Suprapubic skin (tissue), 4 donors: Measurements from ENCODE around the gene AFAP1L2. TPM values are rescaled to one million over a fixed set of nuclear protein-coding genes. Genes with fewer than 3 reads are reported as not detected.
A peak's percentile ranks its signal among the peaks of the same experiment; 100 is the strongest.

Source experiments
- DNase-seq, 2 donors: peaks; one replicate each; pipeline ENCODE4 v3.0.0-alpha.2; 2019; ENCODE audit warnings: low spot score in 2 of 2
- H3K27ac ChIP-seq: fragments of 200-600 bp; sonication (generic); one replicate; pipeline ENCODE4 v1.5.1; 2019
- H3K27me3 ChIP-seq: fragments of 200-600 bp; sonication (generic); one replicate; pipeline ENCODE4 v1.5.1; 2019
- H3K36me3 ChIP-seq: fragments of 200-600 bp; sonication (generic); one replicate; pipeline ENCODE4 v1.5.1; 2019
- H3K4me1 ChIP-seq: fragments of 200-600 bp; sonication (generic); one replicate; pipeline ENCODE4 v1.5.1; 2019
- H3K4me3 ChIP-seq: fragments of 200-600 bp; sonication (generic); one replicate; pipeline ENCODE4 v1.5.1; 2019; ENCODE audit warnings: mild to moderate bottlenecking
- H3K9me3 ChIP-seq: fragments of 200-600 bp; sonication (generic); one replicate; pipeline ENCODE4 v1.5.1; 2019
- CTCF ChIP-seq, 2 donors: fragments of 200-600 bp in 1 of 2; fragments of 450-650 bp in 1 of 2; sonication (generic) in 1 of 2; IDR thresholded peaks; one replicate each; pipeline ENCODE4 v1.5.1; 2016 to 2019; ENCODE audit warnings: antibody characterized with exemption in 2 of 2, mild to moderate bottlenecking in 1 of 2, moderate library complexity in 1 of 2
- EP300 ChIP-seq: sonication (generic); formaldehyde crosslinking; IDR thresholded peaks from one replicate; pipeline ENCODE4 v1.6.1; 2017; ENCODE audit warnings: antibody characterized with exemption
- POLR2A ChIP-seq, 2 donors: fragments of 450-650 bp; IDR thresholded peaks; one replicate each; pipeline ENCODE4 v1.6.1; 2017; ENCODE audit warnings: antibody characterized with exemption in 2 of 2, mild to moderate bottlenecking in 2 of 2, moderate library complexity in 2 of 2
- POLR2AphosphoS5 ChIP-seq, 3 donors: sonication (generic); formaldehyde crosslinking; IDR thresholded peaks; one replicate each; pipeline ENCODE4 v1.6.1; 2017; ENCODE audit warnings: antibody characterized with exemption in 3 of 3
- WGBS: methylation state at CpG from one replicate; pipeline ENCODE4 v1.1.5; 2018; 5-methylcytosine and 5-hydroxymethylcytosine counted together
- total RNA-seq, 4 donors: library from RNA; depleted of rRNA; stranded (reverse); fragments of >200 nt; gene quantifications; one replicate each; pipeline ENCODE4 v1.1.0, GENCODE V29; 2016

AFAP1L2 gene
- total RNA-seq, 4 donors from 2014 or later = 10.8 to 32.0 (median 15.7) TPM

DNA sequence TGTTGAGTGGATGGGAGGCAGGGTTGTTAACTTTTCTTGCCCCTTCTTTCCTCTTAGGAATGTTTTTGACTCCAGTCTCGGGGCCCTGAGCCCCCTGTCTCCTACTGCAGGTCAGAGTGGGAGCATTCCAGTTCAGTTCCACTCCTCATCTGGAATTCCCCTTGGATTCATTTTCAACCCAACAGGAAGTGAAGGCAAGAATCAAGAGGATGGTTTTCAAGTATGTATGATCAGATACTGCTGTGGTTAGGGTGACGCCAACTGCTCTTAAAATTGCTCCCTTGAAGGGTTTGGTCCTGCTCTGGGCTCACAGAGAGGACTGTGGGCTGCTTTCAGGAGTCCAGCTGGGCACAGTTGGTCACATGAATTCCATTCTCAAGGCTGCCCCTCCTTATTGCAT, 143.2 kb downstream of the AFAP1L2 start:
- DNase-seq = no peak
- Histone ChIP-seq H3K4me1 (peaks cover 38% of the 10 kb centered on the region), H3K36me3 (no peaks in the 10 kb centered on the region), H3K27ac (peak overlapping the region; percentile 73), H3K27me3 (no peaks in the 10 kb centered on the region), H3K9me3 (no peaks in the 10 kb centered on the region), H3K4me3 (no peak overlapping the region)
- no peak for TF ChIP-seq POLR2AphosphoS5 (IDR thresholded peaks at IDR 0.05)
- no peak for TF ChIP-seq CTCF (IDR thresholded peaks at IDR 0.05)
- TF ChIP-seq POLR2A (IDR thresholded peaks at IDR 0.05) = no peak
- no peak for TF ChIP-seq EP300
- 50% methylated on average over 2 of the region's 2 CpGs for WGBS

- Histone ChIP-seq H3K9me3 (no peaks in the 10 kb centered on the region), H3K4me1 (peaks cover 37% of the 10 kb centered on the region), H3K27me3 (no peaks in the 10 kb centered on the region), H3K27ac (peak overlapping the region; percentile 73), H3K4me3 (no peak overlapping the region), H3K36me3 (no peaks in the 10 kb centered on the region)
- no peak for DNase-seq
- WGBS = 88% methylated on average over 4 of the region's 5 CpGs
- TF ChIP-seq POLR2AphosphoS5 (IDR thresholded peaks at IDR 0.05) = no peak
- TF ChIP-seq POLR2A (IDR thresholded peaks at IDR 0.05) = no peak
- TF ChIP-seq CTCF (IDR thresholded peaks at IDR 0.05) = no peak
- TF ChIP-seq EP300 = no peak
These were observed 143.9 kb downstream of the AFAP1L2 start for GRCh38 chr10:114260366-114260765.

- H3K9me3 ChIP-seq = no peaks in the 10 kb centered on the region
- H3K27ac ChIP-seq = no peak overlapping the region
- H3K36me3 ChIP-seq = no peaks in the 10 kb centered on the region
- DNase-seq = peak; percentile 78 to 88
- TF ChIP-seq EP300 = no peak
- TF ChIP-seq CTCF (IDR thresholded peaks at IDR 0.05) = no peak
- TF ChIP-seq POLR2AphosphoS5 (IDR thresholded peaks at IDR 0.05) = peak in 1 of 3 donors; percentile 47
- H3K27me3 ChIP-seq = no peaks in the 10 kb centered on the region
- WGBS = 46% methylated on average over 10 of the region's 10 CpGs
- no peak overlapping the region for H3K4me3 ChIP-seq
- peaks cover 32% of the 10 kb centered on the region for H3K4me1 ChIP-seq
These were observed 144.5 kb downstream of the AFAP1L2 start for GRCh38 chr10:114259824-114260223.

- DNase-seq = no peak
- H3K27ac ChIP-seq = peak overlapping the region; percentile 23
- WGBS = 55% methylated on average over 5 of the region's 5 CpGs
These were observed 145.9 kb downstream of the AFAP1L2 start for GRCh38 chr10:114258274-114258840.

DNA sequence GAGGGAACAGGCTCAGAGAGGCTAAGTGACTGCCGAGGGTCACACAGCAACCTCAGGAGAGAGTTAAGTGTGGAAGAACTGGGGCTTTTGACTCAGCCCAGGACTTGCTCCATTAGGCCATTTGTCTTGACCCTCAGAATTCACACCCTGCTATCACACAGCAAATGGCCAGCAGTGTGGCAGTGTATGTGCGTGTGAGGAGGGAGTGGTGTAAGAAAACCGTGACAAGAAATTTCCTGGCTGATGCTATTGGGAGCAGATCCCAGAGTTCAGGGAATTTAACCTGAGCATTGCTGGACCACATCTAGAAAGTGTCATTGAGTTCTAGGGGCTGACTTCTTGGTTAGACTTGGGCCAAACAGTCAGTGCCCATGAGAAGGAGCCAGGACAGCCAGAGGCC, 146.8 kb downstream of the AFAP1L2 start:
- WGBS = 44% methylated on average over 3 of the region's 3 CpGs
- Histone ChIP-seq H3K27me3 (no peaks in the 10 kb centered on the region), H3K4me1 (peaks cover 29% of the 10 kb centered on the region), H3K9me3 (no peaks in the 10 kb centered on the region), H3K4me3 (no peak overlapping the region), H3K36me3 (no peaks in the 10 kb centered on the region), H3K27ac (peak overlapping the region; percentile 23)
- TF ChIP-seq POLR2A (IDR thresholded peaks at IDR 0.05) (no peak), POLR2AphosphoS5 (IDR thresholded peaks at IDR 0.05) (no peak), CTCF (IDR thresholded peaks at IDR 0.05) (no peak), EP300 (no peak)
- no peak for DNase-seq

More at GRCh38 chr10:114258274-114258840, 145.9 kb downstream of the AFAP1L2 start:
- no peak for TF ChIP-seq CTCF (IDR thresholded peaks at IDR 0.05)
- TF ChIP-seq POLR2AphosphoS5 (IDR thresholded peaks at IDR 0.05) = no peak
- no peak for TF ChIP-seq EP300
- TF ChIP-seq POLR2A (IDR thresholded peaks at IDR 0.05) = no peak
- Histone ChIP-seq H3K4me1 (peaks cover 29% of the 10 kb centered on the region), H3K36me3 (no peaks in the 10 kb centered on the region), H3K27me3 (no peaks in the 10 kb centered on the region), H3K4me3 (no peak overlapping the region), H3K9me3 (no peaks in the 10 kb centered on the region)
